NCI-H510A (cell line): ENCODE results near the gene RPL29.

Experiments
- DNase-seq: peaks from one replicate; lab custom pipeline; 2025; lab: John Stamatoyannopoulos, UW

Gene RPL29

GRCh38 chr3:51982838-51983577, 12.7 kb downstream of the RPL29 start, which contains the start of gene ACY1:
Gene ACY1 (plus strand): TSS chr3:51983535. CDS start chr3:51984065, 530 bp downstream.
- DNase-seq, result peak; percentile 72

- DNase-seq, result peak; percentile 52
These were observed 13.3 kb downstream of the RPL29 start for GRCh38 chr3:51982352-51982837.

- no peak for DNase-seq
These were observed 15.4 kb downstream of the RPL29 start for GRCh38 chr3:51980253-51980652.

GRCh38 chr3:51978143-51978502, 17.6 kb downstream of the RPL29 start:
- DNase-seq, result no peak

GRCh38 chr3:51977446-51978142, 18.1 kb downstream of the RPL29 start:
- no peak for DNase-seq

- no peak for DNase-seq
These were observed 19.7 kb downstream of the RPL29 start for GRCh38 chr3:51975852-51976549.

GRCh38 chr3:51974963-51975851, 20.5 kb downstream of the RPL29 start, which contains the start of gene ABHD14A:
Gene ABHD14A (plus strand): TSS chr3:51975064. CDS start chr3:51975136, 72 bp downstream.
- peak; percentile 51 for DNase-seq

GRCh38 chr3:51974277-51974962, 21.3 kb downstream of the RPL29 start:
- DNase-seq, result no peak

- no peak for DNase-seq
These were observed 24.3 kb downstream of the RPL29 start for GRCh38 chr3:51971350-51971749.

- peak; percentile 5 for DNase-seq
These were observed 24.9 kb downstream of the RPL29 start for GRCh38 chr3:51970606-51971300.

- no peak for DNase-seq
These were observed 25.9 kb downstream of the RPL29 start for GRCh38 chr3:51969841-51970240.

GRCh38 chr3:51968883-51969678, 26.6 kb downstream of the RPL29 start:
- DNase-seq, result peak; percentile 19

- peak; percentile 14 for DNase-seq
These were observed 27.4 kb downstream of the RPL29 start for GRCh38 chr3:51968170-51968775.

- DNase-seq, result peak; percentile 28
These were observed 28.1 kb downstream of the RPL29 start, which contains the start of gene PCBP4 for GRCh38 chr3:51967384-51968169. Gene PCBP4 (minus strand): TSS chr3:51967454. CDS start chr3:51961240, 6,214 bp downstream.

GRCh38 chr3:51966922-51967383, 28.7 kb downstream of the RPL29 start:
- no peak for DNase-seq

- DNase-seq, result no peak
These were observed 29.2 kb downstream of the RPL29 start for GRCh38 chr3:51966486-51966885.

GRCh38 chr3:51966016-51966415, 29.7 kb downstream of the RPL29 start:
- DNase-seq, result no peak

GRCh38 chr3:51964521-51964920, 31.2 kb downstream of the RPL29 start:
- DNase-seq, result no peak
